ENCODE data around the gene ROBO4. TPM values are rescaled to one million over a fixed set of nuclear protein-coding genes. Genes with fewer than 3 reads are reported as not detected.

ROBO4 gene
- total RNA-seq, 1 donor from 2014 or later: not detected

DNA sequence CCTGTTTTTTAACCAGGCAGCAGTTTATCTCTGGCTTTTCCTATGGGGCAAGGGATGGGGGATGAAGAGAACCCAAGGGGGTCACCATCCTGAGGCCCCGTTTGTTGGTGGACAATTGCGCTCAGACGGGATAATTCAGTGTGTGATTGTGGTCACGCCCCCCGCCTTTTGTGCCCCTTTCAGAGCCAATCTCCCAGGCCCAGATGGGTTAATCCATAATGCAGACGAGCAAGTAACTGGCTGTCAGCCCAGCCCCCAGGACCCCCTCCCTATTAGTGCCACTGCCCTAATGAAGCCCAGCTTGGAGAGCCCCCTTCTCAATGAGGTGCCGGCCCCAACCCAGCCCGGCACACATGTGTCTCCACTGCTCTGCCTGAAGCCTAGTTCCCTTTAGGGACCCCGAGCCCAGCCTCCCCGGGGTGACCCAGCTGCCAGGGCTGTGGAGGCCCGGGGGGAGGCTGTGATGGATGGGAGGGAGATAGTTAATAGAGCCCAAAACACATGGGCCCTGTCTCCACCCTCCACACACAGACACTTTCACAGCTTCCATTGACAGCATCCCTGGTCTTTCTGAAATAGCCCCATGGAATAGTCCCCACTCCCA is 51.5 kb downstream of the ROBO4 start:
- intact Hi-C loops (cut with micrococcal nuclease): no loop called here

- intact Hi-C loops (cut with micrococcal nuclease): no loop called here
Observed at GRCh38 chr11:124844664-124845079, 53.0 kb downstream of the ROBO4 start.

DNA sequence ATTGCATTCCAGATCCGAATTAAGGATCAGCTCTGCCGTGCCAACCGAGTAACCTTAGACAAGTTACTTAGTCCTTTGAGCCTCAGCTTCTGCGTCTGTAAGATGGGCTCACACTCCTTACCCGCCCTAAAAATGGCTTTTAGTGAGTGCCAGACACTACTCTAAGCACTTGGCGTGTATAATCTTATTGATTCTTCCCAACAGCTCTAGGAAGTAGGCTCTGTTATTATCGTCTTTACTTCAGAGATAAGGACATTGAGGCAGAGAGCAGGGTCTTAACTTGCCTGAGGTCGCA is 54.1 kb downstream of the ROBO4 start:
- intact Hi-C loops (cut with micrococcal nuclease): loop anchor here (1.0 kb wide), 1 partner anchor 23 kb away; no protein-coding TSS in a partner anchor

DNA sequence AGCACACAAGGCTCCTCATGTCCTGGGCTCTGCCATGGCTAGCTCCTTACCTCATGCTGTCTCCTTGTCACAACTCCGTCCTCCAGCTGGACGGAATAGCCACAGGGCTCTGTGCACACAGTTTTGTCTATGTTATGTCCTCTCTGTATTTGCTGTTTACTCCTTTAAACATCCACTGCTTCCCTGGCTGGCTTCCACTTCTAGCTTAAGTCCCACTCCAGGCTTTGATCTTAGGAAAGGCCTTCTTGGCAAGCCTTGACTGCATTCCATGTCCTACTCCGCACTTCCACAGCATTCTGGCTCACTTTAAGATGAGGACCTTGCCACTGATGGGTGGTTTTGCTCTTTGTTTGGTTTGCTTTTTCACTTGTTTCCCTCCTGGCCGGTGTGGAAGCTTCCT is 55.4 kb downstream of the ROBO4 start:
- intact Hi-C loops (cut with micrococcal nuclease): no loop called here

- intact Hi-C loops (cut with micrococcal nuclease): no loop called here
Observed at GRCh38 chr11:124841840-124842239, 55.8 kb downstream of the ROBO4 start.

GRCh38 chr11:124841201-124841600 is 56.5 kb downstream of the ROBO4 start:
- intact Hi-C loops (cut with micrococcal nuclease): no loop called here

- intact Hi-C loops (cut with micrococcal nuclease): no loop called here
Observed at GRCh38 chr11:124840666-124841065, 57.0 kb downstream of the ROBO4 start.

DNA sequence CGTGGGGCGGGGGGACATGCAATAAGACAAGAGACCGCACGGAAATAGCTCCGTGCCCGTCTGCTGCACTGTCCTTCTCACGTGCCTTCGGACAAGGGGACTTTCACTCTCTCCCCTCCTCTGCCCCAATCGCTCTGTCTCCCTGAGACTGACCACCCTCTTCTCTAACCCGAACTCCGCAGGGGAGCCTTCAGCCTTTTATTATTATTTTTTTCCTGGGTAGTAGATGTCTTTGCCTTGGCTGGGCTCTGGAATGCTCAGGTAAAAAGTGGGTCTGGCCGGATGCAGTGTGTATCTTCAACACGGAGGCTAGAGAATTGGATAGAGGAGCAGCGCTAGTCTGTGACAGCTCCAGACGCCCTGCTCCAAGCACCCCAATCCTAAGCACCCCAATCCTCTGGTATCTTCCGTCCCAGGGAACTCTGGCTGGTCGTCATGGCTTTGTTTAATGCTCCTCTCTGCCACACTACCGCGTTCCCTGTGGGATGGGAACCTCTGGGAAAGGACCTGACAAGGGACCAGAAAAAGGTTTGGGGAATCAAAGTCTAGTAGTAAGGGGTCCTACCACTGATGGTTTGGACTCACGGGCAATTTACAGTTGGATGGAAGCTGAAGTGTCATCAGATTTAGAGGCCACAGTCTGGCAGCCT is 57.6 kb downstream of the ROBO4 start:
- intact Hi-C loops (cut with micrococcal nuclease): loop anchor here (5.0 kb wide), 1 partner anchor 438 kb away; no protein-coding TSS in a partner anchor

- intact Hi-C loops (cut with micrococcal nuclease): loop anchor here (5.0 kb wide), 1 partner anchor 437 kb away; no protein-coding TSS in a partner anchor
Observed at GRCh38 chr11:124839128-124839971, 58.3 kb downstream of the ROBO4 start.

GRCh38 chr11:124838805-124839127 is 58.9 kb downstream of the ROBO4 start:
- intact Hi-C loops (cut with micrococcal nuclease): loop anchor here (5.0 kb wide), 1 partner anchor 436 kb away; no protein-coding TSS in a partner anchor

GRCh38 chr11:124837491-124837856 is 60.2 kb downstream of the ROBO4 start:
- intact Hi-C loops (cut with micrococcal nuclease): loop anchor here (1.0 to 5.0 kb wide), 13 partner anchors 30 to 722 kb away; partner anchors contain the start of genes CCDC15, TBRG1 and VWA5A

DNA sequence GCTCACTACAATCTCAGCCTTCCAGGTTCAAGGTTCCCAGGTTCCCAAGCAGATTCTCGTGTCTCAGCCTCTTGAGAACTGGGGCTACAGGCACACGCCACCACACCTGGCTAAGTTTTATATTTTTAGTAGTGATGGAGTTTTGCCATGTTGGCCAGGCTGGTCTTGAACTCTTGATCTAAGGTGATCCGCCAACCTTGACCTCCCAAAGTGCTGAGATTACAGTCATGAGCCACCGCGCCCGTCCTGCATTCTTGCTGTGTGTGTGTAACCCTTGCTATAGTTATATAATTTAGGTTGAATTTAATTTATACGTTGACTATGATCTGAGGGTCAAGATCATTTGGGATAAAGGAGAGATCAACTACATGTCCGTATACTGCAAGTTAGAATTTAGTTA is 61.7 kb downstream of the ROBO4 start:
- intact Hi-C loops (cut with micrococcal nuclease): loop anchor here (5.0 kb wide), 1 partner anchor 434 kb away; no protein-coding TSS in a partner anchor

DNA sequence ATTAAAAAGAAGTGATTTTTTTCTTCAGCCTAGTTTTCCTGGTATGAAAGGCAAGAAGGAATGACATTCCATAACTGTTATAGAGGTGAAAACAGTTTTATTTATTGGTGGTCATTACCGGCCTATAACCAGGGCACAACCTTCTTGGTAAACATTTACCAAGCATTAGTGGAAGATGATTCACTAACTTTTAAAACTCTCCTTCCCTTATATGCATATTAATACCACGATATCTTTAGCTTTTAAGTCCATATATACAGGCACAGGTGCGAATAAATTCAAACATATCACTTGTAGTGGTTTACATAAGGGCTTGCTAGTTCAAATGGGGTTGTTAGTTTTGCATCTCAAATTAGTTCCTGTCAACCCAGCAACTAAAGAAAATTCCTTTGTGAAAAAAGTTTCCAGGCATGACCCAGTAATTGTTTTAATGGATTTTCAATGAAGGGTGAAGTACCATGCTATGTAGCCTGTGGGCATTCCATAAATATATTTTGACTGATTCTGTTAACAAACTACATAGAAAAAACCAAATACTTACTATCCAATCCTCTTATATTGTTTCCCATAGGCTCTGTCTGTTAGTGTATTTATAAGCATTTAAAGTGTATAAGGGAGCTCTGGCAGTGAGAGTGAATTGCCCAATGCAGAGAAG is 63.0 kb downstream of the ROBO4 start:
- intact Hi-C loops (cut with micrococcal nuclease): loop anchor here (5.0 kb wide), 1 partner anchor 432 kb away; no protein-coding TSS in a partner anchor

Other genes with a start within 250 kb of the ROBO4 start
- gene SIAE, start 224.1 kb downstream of the ROBO4 start, total RNA-seq: 5.9 and 6.2 TPM in 2 replicates
- gene SPA17, start 224.0 kb downstream of the ROBO4 start, total RNA-seq: 1.8 and 3.4 TPM in 2 replicates
- gene NRGN, start 157.9 kb downstream of the ROBO4 start, total RNA-seq: 2.4 and 3.1 TPM in 2 replicates
- not detected in 2 replicates for gene VSIG2, start 145.6 kb downstream of the ROBO4 start, total RNA-seq
- 0.41 and 0.47 TPM in 2 replicates for gene ESAM, start 135.6 kb downstream of the ROBO4 start, total RNA-seq
- 9.0 and 12.7 TPM in 2 replicates for gene MSANTD2, start 97.5 kb downstream of the ROBO4 start, total RNA-seq
- gene ROBO3, start 32.4 kb downstream of the ROBO4 start, total RNA-seq: 4.6 and 5.6 TPM in 2 replicates
- not detected in 2 replicates for gene HEPN1, start 21.4 kb upstream of the ROBO4 start, total RNA-seq
- not detected in 2 replicates for gene HEPACAM, start 38.2 kb upstream of the ROBO4 start, total RNA-seq
- 3.9 and 4.2 TPM in 2 replicates for gene CCDC15, start 56.3 kb upstream of the ROBO4 start, total RNA-seq
- 0.15 and 0.29 TPM in 2 replicates for gene SLC37A2, start 165.4 kb upstream of the ROBO4 start, total RNA-seq
- gene TMEM218, start 213.8 kb upstream of the ROBO4 start, total RNA-seq: 15.1 and 15.9 TPM in 2 replicates